ENCODE measurements around the gene HIVEP3.
A peak's percentile ranks its signal among the peaks of the same experiment; 100 is the strongest.

Gene HIVEP3

GRCh38 chr1:41813226-41813625, 105.5 kb downstream of the HIVEP3 start:
- DNase-seq (ENCODE audit: low spot score in 2 of 2) = no peak
- no peaks in the 10 kb centered on the region for H3K36me3 Mint-ChIP-seq
- H3K27ac Mint-ChIP-seq = no peak overlapping the region
- H3K4me1 Mint-ChIP-seq = peaks cover 46% of the 10 kb centered on the region
- ATAC-seq = no peak
- no peak overlapping the region for H3K4me3 Mint-ChIP-seq
- H3K9me3 Mint-ChIP-seq = no peaks in the 10 kb centered on the region

- peak overlapping the region; percentile 32 for H3K27ac Mint-ChIP-seq
- no peaks in the 10 kb centered on the region for H3K36me3 Mint-ChIP-seq
- no peak overlapping the region for H3K4me3 Mint-ChIP-seq
- DNase-seq (ENCODE audit: low spot score in 2 of 2) (no peak), ATAC-seq (no peak)
- peaks cover 54% of the 10 kb centered on the region for H3K4me1 Mint-ChIP-seq
- H3K9me3 Mint-ChIP-seq = no peaks in the 10 kb centered on the region
These were observed 106.3 kb downstream of the HIVEP3 start for GRCh38 chr1:41812453-41812852.

GRCh38 chr1:41812051-41812450, 106.7 kb downstream of the HIVEP3 start:
- no peak overlapping the region for H3K4me3 Mint-ChIP-seq
- no peaks in the 10 kb centered on the region for H3K9me3 Mint-ChIP-seq
- peaks cover 58% of the 10 kb centered on the region for H3K4me1 Mint-ChIP-seq
- ATAC-seq (peak; percentile 53), DNase-seq (ENCODE audit: low spot score in 2 of 2) (peak; percentile 40 to 68)
- peak overlapping the region; percentile 32 for H3K27ac Mint-ChIP-seq
- no peaks in the 10 kb centered on the region for H3K36me3 Mint-ChIP-seq

GRCh38 chr1:41811051-41811795, 107.5 kb downstream of the HIVEP3 start:
- Mint-ChIP-seq H3K9me3 (no peaks in the 10 kb centered on the region), H3K4me1 (peaks cover 66% of the 10 kb centered on the region), H3K4me3 (peak overlapping the region; percentile 36), H3K27ac (peak overlapping the region; percentile 16), H3K36me3 (peaks cover 1% of the 10 kb centered on the region)
- peak in 1 of 2 donors; percentile 26 for DNase-seq (ENCODE audit: low spot score in 2 of 2)
- peak; percentile 91 for ATAC-seq

- no peaks in the 10 kb centered on the region for H3K9me3 Mint-ChIP-seq
- peaks cover 74% of the 10 kb centered on the region for H3K4me1 Mint-ChIP-seq
- peak overlapping the region; percentile 22 for H3K27ac Mint-ChIP-seq
- H3K36me3 Mint-ChIP-seq = peaks cover 6% of the 10 kb centered on the region
- H3K4me3 Mint-ChIP-seq = no peak overlapping the region
- ATAC-seq = no peak
- DNase-seq (ENCODE audit: low spot score in 2 of 2) = peak; percentile 52 to 68
These were observed 108.3 kb downstream of the HIVEP3 start for GRCh38 chr1:41810446-41810845.

- Mint-ChIP-seq H3K4me1 (peaks cover 81% of the 10 kb centered on the region), H3K36me3 (peaks cover 6% of the 10 kb centered on the region), H3K4me3 (no peak overlapping the region), H3K27ac (no peak overlapping the region), H3K9me3 (no peaks in the 10 kb centered on the region)
- ATAC-seq (no peak), DNase-seq (ENCODE audit: low spot score in 2 of 2) (no peak)
These were observed 109.0 kb downstream of the HIVEP3 start for GRCh38 chr1:41809692-41810091.

GRCh38 chr1:41807390-41807789, 111.3 kb downstream of the HIVEP3 start:
- Mint-ChIP-seq H3K27ac (peak overlapping the region; percentile 93), H3K9me3 (peaks cover 2% of the 10 kb centered on the region), H3K4me3 (peak overlapping the region; percentile 68), H3K36me3 (peaks cover 6% of the 10 kb centered on the region), H3K4me1 (peaks cover 96% of the 10 kb centered on the region)
- ATAC-seq (no peak), DNase-seq (ENCODE audit: low spot score in 2 of 2) (no peak)

GRCh38 chr1:41806472-41807155, 112.1 kb downstream of the HIVEP3 start:
- Mint-ChIP-seq H3K9me3 (peaks cover 2% of the 10 kb centered on the region), H3K4me1 (peaks cover 89% of the 10 kb centered on the region), H3K27ac (peak overlapping the region; percentile 93), H3K4me3 (peak overlapping the region; percentile 68), H3K36me3 (peaks cover 6% of the 10 kb centered on the region)
- peak; percentile 39 to 71 for DNase-seq (ENCODE audit: low spot score in 2 of 2)
- peak; percentile 57 for ATAC-seq

- DNase-seq (ENCODE audit: low spot score in 2 of 2) (peak in 1 of 2 donors; percentile 27), ATAC-seq (peak; percentile 78)
- H3K4me3 Mint-ChIP-seq = peak overlapping the region; percentile 68
- peaks cover 6% of the 10 kb centered on the region for H3K36me3 Mint-ChIP-seq
- peaks cover 88% of the 10 kb centered on the region for H3K4me1 Mint-ChIP-seq
- peaks cover 2% of the 10 kb centered on the region for H3K9me3 Mint-ChIP-seq
- H3K27ac Mint-ChIP-seq = peak overlapping the region; percentile 93
These were observed 112.8 kb downstream of the HIVEP3 start for GRCh38 chr1:41805771-41806471.

GRCh38 chr1:41804176-41804575, 114.5 kb downstream of the HIVEP3 start:
- Mint-ChIP-seq H3K27ac (peak overlapping the region; percentile 93), H3K9me3 (peaks cover 2% of the 10 kb centered on the region), H3K4me3 (peak overlapping the region; percentile 47), H3K4me1 (peaks cover 89% of the 10 kb centered on the region), H3K36me3 (peaks cover 11% of the 10 kb centered on the region)
- no peak for ATAC-seq
- no peak for DNase-seq (ENCODE audit: low spot score in 2 of 2)

GRCh38 chr1:41803656-41804055, 115.1 kb downstream of the HIVEP3 start:
- no peak for ATAC-seq
- peak overlapping the region; percentile 47 for H3K4me3 Mint-ChIP-seq
- H3K4me1 Mint-ChIP-seq = peaks cover 91% of the 10 kb centered on the region
- no peak for DNase-seq (ENCODE audit: low spot score in 2 of 2)
- peaks cover 12% of the 10 kb centered on the region for H3K36me3 Mint-ChIP-seq
- H3K9me3 Mint-ChIP-seq = peaks cover 2% of the 10 kb centered on the region
- peak overlapping the region; percentile 93 for H3K27ac Mint-ChIP-seq

GRCh38 chr1:41802532-41803501, 115.9 kb downstream of the HIVEP3 start:
- no peak for DNase-seq (ENCODE audit: low spot score in 2 of 2)
- ATAC-seq = peak; percentile 9

GRCh38 chr1:41800311-41800829, 118.4 kb downstream of the HIVEP3 start:
- DNase-seq (ENCODE audit: low spot score in 2 of 2) (no peak), ATAC-seq (peak; percentile 33)
- H3K36me3 Mint-ChIP-seq = peaks cover 11% of the 10 kb centered on the region
- H3K9me3 Mint-ChIP-seq = peaks cover 2% of the 10 kb centered on the region
- H3K4me3 Mint-ChIP-seq = peak overlapping the region; percentile 23
- peak overlapping the region; percentile 7 for H3K27ac Mint-ChIP-seq
- H3K4me1 Mint-ChIP-seq = peaks cover 66% of the 10 kb centered on the region

More at GRCh38 chr1:41802532-41803501, 115.9 kb downstream of the HIVEP3 start:
- Mint-ChIP-seq H3K4me1 (peaks cover 85% of the 10 kb centered on the region), H3K36me3 (peaks cover 12% of the 10 kb centered on the region), H3K4me3 (peak overlapping the region; percentile 47), H3K27ac (peak overlapping the region; percentile 93), H3K9me3 (peaks cover 2% of the 10 kb centered on the region)

- H3K4me3 Mint-ChIP-seq = peak overlapping the region; percentile 23
- ATAC-seq (peak; percentile 90), DNase-seq (ENCODE audit: low spot score in 2 of 2) (peak in 1 of 2 donors; percentile 59)
- peaks cover 59% of the 10 kb centered on the region for H3K4me1 Mint-ChIP-seq
- H3K36me3 Mint-ChIP-seq = peaks cover 11% of the 10 kb centered on the region
- peak overlapping the region; percentile 21 for H3K27ac Mint-ChIP-seq
- peaks cover 2% of the 10 kb centered on the region for H3K9me3 Mint-ChIP-seq
These were observed 119.0 kb downstream of the HIVEP3 start for GRCh38 chr1:41799723-41800122.
